ENCODE results near the gene SSUH2.
"Not testable (repeated sequence)": the region's sequence is repeated elsewhere in the genome, so short reads cannot be mapped to it uniquely, and the experiment has no call there.

SSUH2 gene

GRCh38 chr3:8644748-8645390, at the start of gene SSUH2:
Gene SSUH2, minus strand, starts transcription at chr3:8644798. Its CDS starts 40 bp downstream, at chr3:8644758.
- no peak for DNase-seq (ENCODE audit: low read depth in 2 of 2)

GRCh38 chr3:8691295-8691694, 46.7 kb upstream of the SSUH2 start:
- not testable (repeated sequence) for DNase-seq (ENCODE audit: low read depth in 2 of 2)

GRCh38 chr3:8684992-8685391, 40.4 kb upstream of the SSUH2 start:
- DNase-seq (ENCODE audit: low read depth in 2 of 2), result not testable (repeated sequence)

- not testable (repeated sequence) for DNase-seq (ENCODE audit: low read depth in 2 of 2)
Observed at GRCh38 chr3:8682850-8683574, 38.4 kb upstream of the SSUH2 start.

GRCh38 chr3:8681881-8682538, 37.4 kb upstream of the SSUH2 start:
- not testable (repeated sequence) for DNase-seq (ENCODE audit: low read depth in 2 of 2)

- no peak for DNase-seq (ENCODE audit: low read depth in 2 of 2)
Observed at GRCh38 chr3:8681349-8681748, 36.8 kb upstream of the SSUH2 start.

GRCh38 chr3:8679817-8680553, 35.4 kb upstream of the SSUH2 start:
- not testable (repeated sequence) for DNase-seq (ENCODE audit: low read depth in 2 of 2)

- DNase-seq (ENCODE audit: low read depth in 2 of 2), result no peak
Observed at GRCh38 chr3:8678751-8679150, 34.2 kb upstream of the SSUH2 start.

GRCh38 chr3:8677258-8677657, 32.7 kb upstream of the SSUH2 start:
- not testable (repeated sequence) for DNase-seq (ENCODE audit: low read depth in 2 of 2)

GRCh38 chr3:8675591-8675990, 31.0 kb upstream of the SSUH2 start:
- not testable (repeated sequence) for DNase-seq (ENCODE audit: low read depth in 2 of 2)

GRCh38 chr3:8673083-8673737, 28.6 kb upstream of the SSUH2 start:
- DNase-seq (ENCODE audit: low read depth in 2 of 2), result no peak

GRCh38 chr3:8669019-8669418, 24.4 kb upstream of the SSUH2 start:
- no peak for DNase-seq (ENCODE audit: low read depth in 2 of 2)

- DNase-seq (ENCODE audit: low read depth in 2 of 2), result no peak
Observed at GRCh38 chr3:8668216-8668615, 23.6 kb upstream of the SSUH2 start.

GRCh38 chr3:8667463-8668091, 23.0 kb upstream of the SSUH2 start:
- DNase-seq (ENCODE audit: low read depth in 2 of 2), result no peak

- no peak for DNase-seq (ENCODE audit: low read depth in 2 of 2)
Observed at GRCh38 chr3:8665407-8665896, 20.9 kb upstream of the SSUH2 start.

GRCh38 chr3:8663177-8664061, 18.8 kb upstream of the SSUH2 start:
- no peak for DNase-seq (ENCODE audit: low read depth in 2 of 2)

- no peak for DNase-seq (ENCODE audit: low read depth in 2 of 2)
Observed at GRCh38 chr3:8662594-8662993, 18.0 kb upstream of the SSUH2 start.

GRCh38 chr3:8660175-8661118, 15.8 kb upstream of the SSUH2 start:
- DNase-seq (ENCODE audit: low read depth in 2 of 2), result no peak

- no peak for DNase-seq (ENCODE audit: low read depth in 2 of 2)
Observed at GRCh38 chr3:8659242-8659641, 14.6 kb upstream of the SSUH2 start.
